NT2/D1 (cell line): ENCODE measurements around the gene GTF2B.
"Not testable (repeated sequence)": the region's sequence is repeated elsewhere in the genome, so short reads cannot be mapped to it uniquely, and the experiment has no call there.

Experiments
- DNase-seq: peaks from one replicate; pipeline ENCODE4 v3.0.0-alpha.2; 2011; ENCODE audit warnings: low read depth, low spot score
- H3K27me3 ChIP-seq: 2 replicates; pipeline ENCODE4 v1.6.0; 2011; ENCODE audit warnings: mild to moderate bottlenecking; ENCODE audit not compliant: insufficient read length, insufficient read depth
- H3K36me3 ChIP-seq: 2 replicates; pipeline ENCODE4 v1.6.1; 2011; ENCODE audit warnings: mild to moderate bottlenecking, low read length, mixed read lengths; ENCODE audit not compliant: insufficient read depth, insufficient read length
- H3K4me1 ChIP-seq: 2 replicates; pipeline ENCODE4 v1.5.1; 2011; ENCODE audit not compliant: insufficient read depth, insufficient read length
- H3K4me3 ChIP-seq: 2 replicates; pipeline ENCODE4 v1.5.1; 2011; ENCODE audit warnings: low read depth; ENCODE audit not compliant: insufficient read length
- H3K9ac ChIP-seq: 2 replicates; pipeline ENCODE4 v1.6.0; 2011; ENCODE audit warnings: low read depth; ENCODE audit not compliant: insufficient read length
- H3K9me3 ChIP-seq: 2 replicates; pipeline ENCODE4 v1.5.1; 2011; ENCODE audit warnings: mild to moderate bottlenecking, low read length; ENCODE audit not compliant: insufficient read depth
- SUZ12 ChIP-seq: IDR thresholded peaks from 2 replicates; pipeline ENCODE4 v1.6.1; 2011; ENCODE audit not compliant: insufficient read length, insufficient read depth; ENCODE audit errors: extremely low read depth
- YY1 ChIP-seq: IDR thresholded peaks from 2 replicates; pipeline ENCODE4 v1.6.1; 2011; ENCODE audit not compliant: insufficient read length, insufficient read depth
- ZNF274 ChIP-seq: IDR thresholded peaks from 2 replicates; pipeline ENCODE4 v1.6.1; 2011; ENCODE audit warnings: mild to moderate bottlenecking, low read depth, low read length

GTF2B gene

DNA sequence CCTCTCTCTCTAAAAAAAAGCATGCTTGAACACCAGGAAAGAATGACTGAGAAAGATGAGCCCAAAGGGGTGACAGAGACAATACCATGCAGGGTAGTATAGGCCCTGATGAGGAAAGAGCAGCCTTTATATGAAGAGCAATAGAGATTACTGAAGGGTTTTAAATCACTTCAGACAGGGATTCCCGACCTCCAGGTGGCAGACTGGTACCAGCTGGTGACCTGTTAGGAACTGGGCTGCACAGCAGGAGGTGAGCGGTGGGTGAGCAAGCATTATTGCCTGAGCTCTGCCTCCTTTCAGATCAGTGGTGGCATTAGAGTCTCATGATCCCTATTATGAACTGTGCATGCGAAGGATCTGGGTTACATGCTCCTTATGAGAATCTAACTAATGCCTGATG is 30.8 kb upstream of the GTF2B start:
- no peak for DNase-seq
- no peak overlapping the region for H3K4me3 ChIP-seq
- H3K27me3 ChIP-seq = no peaks in the 10 kb centered on the region
- peaks cover 4% of the 10 kb centered on the region; the same call in 1 of the 2 replicates for H3K9me3 ChIP-seq
- TF ChIP-seq YY1 (no peak), ZNF274 (no peak), SUZ12 (no peak)
- no peaks in the 10 kb centered on the region for H3K4me1 ChIP-seq
- peaks cover 67% of the 10 kb centered on the region for H3K36me3 ChIP-seq
- no peak overlapping the region for H3K9ac ChIP-seq

DNA sequence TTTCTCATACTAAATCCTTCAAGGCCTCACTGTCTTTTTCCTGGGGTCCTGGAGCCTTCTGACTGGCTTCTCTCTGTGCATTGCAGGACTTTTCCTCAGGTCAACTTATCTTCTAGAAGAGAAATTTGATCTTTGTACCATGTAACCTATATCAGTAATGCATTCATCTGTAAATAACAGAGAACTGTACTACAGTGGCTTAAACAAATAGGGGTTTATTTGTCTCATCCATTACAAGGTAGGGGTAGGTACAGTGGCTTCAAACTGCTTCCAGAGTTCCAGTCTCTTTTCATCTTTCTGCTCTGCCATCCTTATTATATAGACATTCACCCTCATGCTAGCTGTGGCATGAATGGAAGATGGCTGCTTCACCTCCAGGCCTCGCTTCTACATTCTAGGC is 29.5 kb upstream of the GTF2B start:
- H3K27me3 ChIP-seq = no peaks in the 10 kb centered on the region
- TF ChIP-seq YY1 (no peak), SUZ12 (no peak), ZNF274 (no peak)
- H3K4me1 ChIP-seq = no peaks in the 10 kb centered on the region
- H3K9ac ChIP-seq = no peak overlapping the region
- H3K9me3 ChIP-seq = peaks cover 5% of the 10 kb centered on the region; the same call in 1 of the 2 replicates
- no peak for DNase-seq
- H3K4me3 ChIP-seq = no peak overlapping the region
- H3K36me3 ChIP-seq = peaks cover 67% of the 10 kb centered on the region

DNA sequence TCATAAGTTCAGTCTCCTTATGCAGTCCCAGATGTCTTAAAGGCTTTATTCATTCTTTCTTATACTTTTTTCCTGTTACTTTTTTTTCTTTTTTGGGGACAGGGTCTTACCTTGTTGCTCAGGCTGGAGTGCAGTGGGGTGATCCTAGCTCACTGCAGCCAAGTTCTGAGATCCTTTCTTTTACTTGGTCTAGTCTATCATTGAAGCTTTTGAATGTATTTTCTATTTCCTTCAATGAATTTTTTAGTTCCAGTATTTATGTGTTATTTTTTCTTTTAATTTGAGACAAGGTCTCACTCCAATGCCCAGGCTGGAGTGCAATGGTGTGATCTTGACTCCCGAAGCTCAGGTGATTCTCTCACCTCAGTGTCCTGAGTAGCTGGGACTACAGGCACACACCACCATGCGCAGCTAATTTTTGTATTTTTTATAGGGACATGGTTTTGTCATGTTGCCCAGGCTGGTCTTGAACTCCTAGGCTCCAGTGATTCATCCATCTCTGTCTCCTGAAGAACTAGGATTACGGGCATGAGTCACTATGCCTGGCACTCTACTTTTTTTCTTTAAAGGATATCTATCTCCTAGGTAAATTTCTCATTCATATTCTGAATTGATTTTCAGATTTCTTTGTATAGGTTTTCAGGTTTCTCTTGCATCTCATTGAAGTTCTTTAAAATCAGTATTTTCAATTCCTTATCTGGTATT is 26.1 kb upstream of the GTF2B start:
- H3K9me3 ChIP-seq = 0 out of 2 replicates have a peak, but pooled peaks cover 5% of the 10 kb centered on the region
- no peaks in the 10 kb centered on the region for H3K4me1 ChIP-seq
- no peaks in the 10 kb centered on the region for H3K27me3 ChIP-seq
- peaks cover 38% of the 10 kb centered on the region for H3K36me3 ChIP-seq
- no peak overlapping the region for H3K9ac ChIP-seq
- H3K4me3 ChIP-seq = no peak overlapping the region
- TF ChIP-seq ZNF274 = no peak
- TF ChIP-seq SUZ12 = no peak
- TF ChIP-seq YY1 = no peak
- no peak for DNase-seq

DNA sequence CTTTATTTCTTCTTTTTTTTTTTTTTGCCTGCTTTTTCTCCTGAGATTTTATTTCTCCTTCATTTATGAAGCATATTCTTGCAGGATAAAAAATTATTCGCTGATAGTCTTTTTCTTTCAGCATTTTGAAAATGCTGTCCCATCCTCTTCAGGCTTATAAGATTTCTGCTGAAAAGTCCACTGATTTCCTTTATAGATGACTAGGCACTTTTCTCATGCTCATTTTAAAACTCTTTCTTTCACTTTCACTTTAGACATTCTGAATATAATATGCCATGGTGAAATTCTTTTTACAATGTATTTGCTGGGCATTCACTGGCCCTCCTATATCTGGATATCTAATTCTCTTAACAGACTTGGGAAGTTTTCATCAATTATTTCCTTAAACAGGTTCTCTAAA is 25.5 kb upstream of the GTF2B start:
- no peak for DNase-seq
- Histone ChIP-seq H3K36me3 (peaks cover 32% of the 10 kb centered on the region), H3K4me3 (no peak overlapping the region)

DNA sequence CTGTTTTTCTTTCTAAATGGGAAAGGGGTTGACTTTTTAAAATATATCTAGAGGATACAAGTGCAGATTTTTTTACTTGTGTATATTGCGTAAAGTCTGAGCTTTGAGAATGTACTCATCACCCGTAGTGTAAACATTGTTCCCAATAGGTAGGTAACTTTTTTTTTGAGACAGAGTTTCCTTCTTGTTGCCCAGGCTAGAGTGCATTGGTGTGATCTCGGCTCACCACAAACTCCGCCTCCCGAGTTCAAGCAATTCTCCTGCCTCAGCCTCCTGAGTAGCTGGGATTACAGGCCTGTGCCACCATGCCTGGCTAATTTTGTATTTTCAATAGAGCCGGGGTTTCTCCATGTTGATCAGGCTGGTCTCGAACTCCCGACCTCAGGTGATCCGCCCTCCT is 20.4 kb upstream of the GTF2B start:
- H3K4me1 ChIP-seq = not testable (repeated sequence)

More for the DNA sequence above, 25.5 kb upstream of the GTF2B start:
- Histone ChIP-seq H3K4me1 (no peaks in the 10 kb centered on the region), H3K27me3 (no peaks in the 10 kb centered on the region), H3K9ac (no peak overlapping the region), H3K9me3 (0 out of 2 replicates have a peak, but pooled peaks cover 5% of the 10 kb centered on the region)
- TF ChIP-seq SUZ12 (no peak), ZNF274 (no peak), YY1 (no peak)

DNA sequence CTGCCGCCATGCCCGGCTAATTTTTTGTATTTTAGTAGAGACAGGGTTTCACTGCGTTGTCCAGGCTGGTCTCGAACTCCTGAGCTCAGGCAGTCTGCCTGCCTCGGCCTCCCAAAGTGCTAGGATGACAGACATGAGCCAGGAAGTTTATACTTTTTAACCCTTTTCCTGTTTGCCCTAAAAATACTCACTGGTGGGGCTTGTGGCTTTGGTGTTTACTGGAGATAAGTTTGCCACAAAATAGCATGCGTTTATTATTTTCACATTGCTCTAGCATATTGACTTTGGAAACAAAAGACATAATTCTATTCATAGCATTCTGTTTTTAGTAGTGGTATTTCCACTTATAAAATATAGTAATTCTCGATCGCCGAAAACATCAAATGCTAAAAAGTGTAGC is 19.8 kb upstream of the GTF2B start:
- Histone ChIP-seq H3K9ac (no peak overlapping the region), H3K27me3 (no peaks in the 10 kb centered on the region), H3K9me3 (no peaks in the 10 kb centered on the region), H3K36me3 (no peaks in the 10 kb centered on the region), H3K4me3 (no peak overlapping the region), H3K4me1 (no peaks in the 10 kb centered on the region)
- DNase-seq = no peak
- no peak for TF ChIP-seq ZNF274
- no peak for TF ChIP-seq YY1
- no peak for TF ChIP-seq SUZ12

More for the DNA sequence above, 20.4 kb upstream of the GTF2B start:
- not testable (repeated sequence) for H3K27me3 ChIP-seq, H3K9ac ChIP-seq, H3K9me3 ChIP-seq, H3K36me3 ChIP-seq, DNase-seq, H3K4me3 ChIP-seq

DNA sequence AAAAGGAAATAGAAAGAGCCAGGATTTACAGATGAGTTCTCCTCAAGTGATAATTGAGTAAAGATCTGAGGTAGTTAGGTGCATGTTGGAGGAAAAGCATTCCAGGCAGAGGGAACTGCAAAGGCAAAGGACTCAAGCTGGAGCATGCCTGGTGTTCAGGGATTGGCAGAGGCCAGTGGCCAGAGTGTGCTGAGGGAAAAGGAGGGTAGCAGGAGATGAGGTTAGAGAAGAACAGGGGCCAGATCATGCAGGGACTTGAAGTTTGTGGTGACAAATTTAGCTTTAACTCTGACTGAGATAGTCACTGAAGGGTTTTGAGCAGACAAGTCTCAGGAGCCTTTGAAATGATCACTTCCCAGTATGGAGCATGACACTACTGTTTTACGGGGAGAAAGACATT is 19.0 kb upstream of the GTF2B start:
- Histone ChIP-seq H3K36me3 (no peaks in the 10 kb centered on the region), H3K4me1 (no peaks in the 10 kb centered on the region), H3K4me3 (no peak overlapping the region), H3K9ac (no peak overlapping the region), H3K9me3 (no peaks in the 10 kb centered on the region), H3K27me3 (no peaks in the 10 kb centered on the region)
- TF ChIP-seq SUZ12 (no peak), ZNF274 (no peak), YY1 (no peak)
- no peak for DNase-seq

DNA sequence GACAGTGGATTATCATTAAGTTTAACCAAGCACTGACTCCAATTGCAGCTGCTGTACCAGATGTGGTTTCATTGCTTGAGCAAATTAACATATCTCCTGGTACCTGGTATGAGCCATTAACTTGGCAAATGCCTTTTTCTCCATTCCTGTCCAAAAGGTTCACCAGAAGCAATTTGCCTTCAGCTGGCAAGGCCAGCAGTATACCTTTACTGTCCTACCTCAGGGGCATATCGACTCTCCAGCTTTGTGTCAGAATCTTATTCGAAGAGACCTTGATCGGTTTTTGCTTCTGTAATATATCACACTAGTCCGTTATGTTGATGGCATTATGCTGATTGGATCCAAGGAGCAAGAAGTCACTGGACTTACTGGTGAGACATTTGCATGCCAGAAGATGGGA is 9.5 kb upstream of the GTF2B start:
- Histone ChIP-seq H3K9ac (no peak overlapping the region), H3K4me1 (no peaks in the 10 kb centered on the region), H3K27me3 (no peaks in the 10 kb centered on the region), H3K4me3 (no peak overlapping the region), H3K9me3 (no peaks in the 10 kb centered on the region), H3K36me3 (no peaks in the 10 kb centered on the region)
- TF ChIP-seq SUZ12 (no peak), YY1 (no peak), ZNF274 (no peak)
- no peak for DNase-seq
